IPS DF 19.7 (cell line): Measurements from ENCODE around the gene GBP1.
"Not testable (repeated sequence)": the region's sequence is repeated elsewhere in the genome, so short reads cannot be mapped to it uniquely, and the experiment has no call there.

Experiments used
- DNase-seq: peaks from one replicate; pipeline ENCODE4 v3.0.0-alpha.2; 2013; ENCODE audit warnings: low read depth, low spot score

GBP1 gene

GRCh38 chr1:89065079-89065868, at the start of gene GBP1:
Gene GBP1 (minus strand): TSS chr1:89065208. CDS start chr1:89063234, 1,974 bp downstream.
- no peak for DNase-seq

GRCh38 chr1:89114662-89115061, 49.7 kb upstream of the GBP1 start:
- no peak for DNase-seq

- no peak for DNase-seq
These were observed 48.0 kb upstream of the GBP1 start for GRCh38 chr1:89112871-89113613.

- DNase-seq = no peak
These were observed 39.7 kb upstream of the GBP1 start for GRCh38 chr1:89104687-89105086.

GRCh38 chr1:89104147-89104546, 39.1 kb upstream of the GBP1 start:
- DNase-seq = no peak

GRCh38 chr1:89102021-89102420, 37.0 kb upstream of the GBP1 start:
- no peak for DNase-seq

- no peak for DNase-seq
These were observed 35.4 kb upstream of the GBP1 start for GRCh38 chr1:89100412-89100811.

- DNase-seq = no peak
These were observed 33.8 kb upstream of the GBP1 start for GRCh38 chr1:89098857-89099256.

- no peak for DNase-seq
These were observed 30.7 kb upstream of the GBP1 start for GRCh38 chr1:89095737-89096136.

- DNase-seq = no peak
These were observed 25.0 kb upstream of the GBP1 start for GRCh38 chr1:89089962-89090361.

- DNase-seq = no peak
These were observed 23.6 kb upstream of the GBP1 start for GRCh38 chr1:89088572-89088971.

GRCh38 chr1:89087241-89087640, 22.2 kb upstream of the GBP1 start:
- no peak for DNase-seq

GRCh38 chr1:89085781-89086180, 20.8 kb upstream of the GBP1 start:
- peak; percentile 47 for DNase-seq

GRCh38 chr1:89081005-89081404, 16.0 kb upstream of the GBP1 start:
- no peak for DNase-seq

GRCh38 chr1:89080068-89080467, 15.1 kb upstream of the GBP1 start:
- not testable (repeated sequence) for DNase-seq

GRCh38 chr1:89072466-89073065, 7.6 kb upstream of the GBP1 start:
- DNase-seq = not testable (repeated sequence)

- DNase-seq = no peak
These were observed 5.5 kb upstream of the GBP1 start for GRCh38 chr1:89070509-89070908.

GRCh38 chr1:89069951-89070350, 4.9 kb upstream of the GBP1 start:
- DNase-seq = no peak

- DNase-seq = no peak
These were observed 3.3 kb upstream of the GBP1 start for GRCh38 chr1:89068291-89068690.

- no peak for DNase-seq
These were observed 376 bp downstream of the GBP1 start for GRCh38 chr1:89064632-89065031.

- no peak for DNase-seq
These were observed 1.9 kb downstream of the GBP1 start for GRCh38 chr1:89063094-89063493.

- DNase-seq = no peak
These were observed 4.9 kb downstream of the GBP1 start for GRCh38 chr1:89060091-89060490.

GRCh38 chr1:89051955-89052312, 13.1 kb downstream of the GBP1 start:
- no peak for DNase-seq
